K562 (cell line): ENCODE measurements around the gene SPATA33. TPM values are rescaled to one million over a fixed set of nuclear protein-coding genes. Genes with fewer than 3 reads are reported as not detected.

ENCODE experiments used
- ATAC-seq: fragments of 200-7000 bp; cut with Tn5 transposase; 3 replicates; pipeline ENCODE4 v1.9.1; 2020; ENCODE audit warnings: moderate library complexity
- BruUV-seq: library from RNA; stranded (reverse); fragments of 400-500 nt; replicated peaks from 2 replicates; lab custom pipeline; 2021; lab: Mats Ljungman, UMichigan
- CTCF ChIA-PET: fragments of 300-600 bp; formaldehyde crosslinking; extraction: SDS; loops from one replicate; lab custom pipeline; 2021; ENCODE audit warnings: low intra/inter-chr PET ratio; lab: Yijun Ruan, JAX
- POLR2A ChIA-PET: fragments of 300-600, 350-650 bp; sonication (Branson Sonifier 250); formaldehyde crosslinking; extraction: SDS; loops from one replicate; lab custom pipeline; 2021; ENCODE audit warnings: antibody characterized with exemption, inconsistent platforms; lab: Yijun Ruan, JAX
- DNase-seq, 4 experiments: peaks; one replicate each; pipeline versions ENCODE4 v3.0.0 to v3.0.0-alpha.2; 2011 to 2018; ENCODE audit warnings: low spot score in 3 of 4, mixed read lengths in 3 of 4; ENCODE audit errors: extremely low read depth in 1 of 4
- FAIRE-seq: peaks from 2 replicates; lab custom pipeline; 2011; peaks lifted over from hg19 to GRCh38; lab: Jason Lieb, UNC
- H2AFZ ChIP-seq: 2 replicates; pipeline ENCODE4 v1.6.0; 2011; ENCODE audit warnings: low read depth, low read length, control low read depth, inconsistent platforms
- H3K27ac ChIP-seq: fragments of 200-600 bp; 3 replicates; pipeline ENCODE4 v1.8.0; 2011; ENCODE audit warnings: low read depth, mild to moderate bottlenecking, control low read depth, inconsistent platforms, low read length, moderate library complexity, mixed read lengths; ENCODE audit errors: extremely low read depth
- H3K27me3 ChIP-seq, 2 experiments: fragments of 300-600 bp in 1 of 2; 2 replicates in 1 of 2; 3 replicates in 1 of 2; pipeline versions ENCODE4 v1.6.0 to v1.8.0; 2011; ENCODE audit warnings: inconsistent platforms in 2 of 2, low read length in 2 of 2, mild to moderate bottlenecking in 1 of 2, mixed read lengths in 1 of 2, moderate library complexity in 1 of 2; ENCODE audit not compliant: control insufficient read depth in 2 of 2, insufficient read depth in 2 of 2
- H3K36me3 ChIP-seq: fragments of 300-600 bp; 3 replicates; pipeline ENCODE4 v1.8.0; 2011; ENCODE audit warnings: mild to moderate bottlenecking, low read length, inconsistent platforms; ENCODE audit not compliant: control insufficient read depth, insufficient read depth
- H3K4me1 ChIP-seq, 2 experiments: fragments of 200-600 bp in 1 of 2; replicated peaks in 1 of 2; 2 replicates in 1 of 2; 3 replicates in 1 of 2; pipeline versions ENCODE4 v1.5.1 to v1.8.0; 2011; ENCODE audit warnings: inconsistent platforms in 2 of 2, low read length in 2 of 2, mild to moderate bottlenecking in 1 of 2, mixed read lengths in 1 of 2, moderate library complexity in 1 of 2; ENCODE audit not compliant: control insufficient read depth in 2 of 2, insufficient read depth in 2 of 2
- H3K4me2 ChIP-seq: 2 replicates; pipeline ENCODE4 v1.6.1; 2011; ENCODE audit warnings: low read length, control low read depth, inconsistent platforms, mixed read lengths; ENCODE audit not compliant: insufficient read depth
- H3K4me3 ChIP-seq: fragments of 200-600 bp; sonication (generic), shearing (Covaris generic); 2 replicates; pipeline ENCODE4 v1.5.1; 2016; ENCODE audit warnings: control low read depth, inconsistent platforms
- H3K79me2 ChIP-seq: fragments of 200-600 bp; 3 replicates; pipeline ENCODE4 v1.8.0; 2011; ENCODE audit warnings: low read length, inconsistent platforms; ENCODE audit not compliant: control insufficient read depth, insufficient read depth
- H3K9ac ChIP-seq, 2 experiments: 2 replicates each; pipeline versions ENCODE4 v1.6.0 to v1.6.1; 2011; ENCODE audit warnings: low read depth in 2 of 2, low read length in 2 of 2, control low read depth in 1 of 2, inconsistent platforms in 1 of 2, mild to moderate bottlenecking in 1 of 2, mixed read lengths in 1 of 2; ENCODE audit not compliant: insufficient read depth in 1 of 2
- H3K9me1 ChIP-seq: one replicate; pipeline ENCODE4 v1.6.0; 2011; ENCODE audit warnings: inconsistent platforms, mild to moderate bottlenecking, low read length, moderate library complexity; ENCODE audit not compliant: control insufficient read depth, insufficient read depth
- H3K9me3 ChIP-seq: replicated peaks from 2 replicates; pipeline ENCODE4 v1.5.1; 2011; ENCODE audit warnings: low read depth, low read length, inconsistent platforms; ENCODE audit not compliant: control insufficient read depth, insufficient read depth
- H4K20me1 ChIP-seq: replicated peaks from 2 replicates; pipeline ENCODE4 v1.6.1; 2011; ENCODE audit warnings: low read length, inconsistent platforms, mixed read lengths; ENCODE audit not compliant: control insufficient read depth, insufficient read depth
- CBFA2T2 ChIP-seq: fragments of 450-650 bp; conservative IDR thresholded peaks from 2 replicates; pipeline ENCODE4 v1.6.1; 2017; ENCODE audit warnings: mild to moderate bottlenecking
- CBFB ChIP-seq: sonication (generic); formaldehyde crosslinking; IDR thresholded peaks from 2 replicates; pipeline ENCODE4 v1.4.0; 2020; ENCODE audit warnings: mild to moderate bottlenecking, missing genetic modification reagents
- FOXK1 ChIP-seq: sonication (generic); formaldehyde crosslinking; IDR thresholded peaks from 2 replicates; pipeline ENCODE4 v1.8.0; 2022; ENCODE audit warnings: missing genetic modification reagents, mild to moderate bottlenecking, borderline replicate concordance
- HMG20A ChIP-seq: fragments of 450-650 bp; formaldehyde crosslinking; conservative IDR thresholded peaks from 2 replicates; pipeline ENCODE4 v1.4.0; 2020; ENCODE audit warnings: mild to moderate bottlenecking, mixed read lengths
- NR4A1 ChIP-seq, 2 experiments: fragments of 250-450 bp in 1 of 2; fragments of 450-650 bp in 1 of 2; sonication (Bioruptor Pico) in 1 of 2; IDR thresholded peaks; 2 replicates each; pipeline versions ENCODE4 v1.4.0 to v1.6.1; 2016 to 2020; ENCODE audit warnings: mild to moderate bottlenecking in 2 of 2, missing compliant biosample characterization in 1 of 2, missing genetic modification characterization in 1 of 2, moderate library complexity in 1 of 2
- PRMT5 ChIP-seq: sonication (generic); formaldehyde crosslinking; IDR thresholded peaks from 2 replicates; pipeline ENCODE4 v1.5.0; 2020; ENCODE audit warnings: missing genetic modification reagents
- RB1 ChIP-seq: fragments of 450-650 bp; IDR thresholded peaks from 2 replicates; pipeline ENCODE4 v1.6.1; 2017; ENCODE audit warnings: low read depth, mild to moderate bottlenecking
- U2AF2 ChIP-seq: fragments of 200-400 bp; formaldehyde crosslinking; optimal IDR thresholded peaks from 2 replicates; pipeline ENCODE3; 2017; ENCODE audit warnings: low read depth, mild to moderate bottlenecking, low read length
- ZBTB7A ChIP-seq: IDR thresholded peaks from 2 replicates; pipeline ENCODE4 v1.6.1; 2011; ENCODE audit warnings: low read depth, mild to moderate bottlenecking, low read length, moderate library complexity, borderline replicate concordance; ENCODE audit not compliant: control insufficient read depth
- ZFP30 ChIP-seq: fragments of 250-450 bp; sonication (Bioruptor Pico); IDR thresholded peaks from 2 replicates; pipeline ENCODE4 v1.8.0; 2022; ENCODE audit warnings: moderate library complexity, mild to moderate bottlenecking, inconsistent platforms, borderline replicate concordance
- ZMIZ1 ChIP-seq, 2 experiments: fragments of 150-350 bp in 1 of 2; IDR thresholded peaks; 2 replicates each; pipeline ENCODE4 v1.6.1; 2012 to 2016; ENCODE audit warnings: low read depth in 2 of 2, low read length in 2 of 2, mild to moderate bottlenecking in 1 of 2, moderate library complexity in 1 of 2
- WGBS: fragments of 100-300 bp; shearing (Covaris generic); methylation state at CpG from one replicate; pipeline ENCODE4 v1.1.6; 2016; ENCODE audit warnings: low coverage, mixed read lengths; ENCODE audit not compliant: insufficient coverage; ENCODE audit errors: missing lambda C conversion rate; 5-methylcytosine and 5-hydroxymethylcytosine counted together
- in situ Hi-C: fragments of 300-500 bp; cut with MboI; formaldehyde crosslinking; loops from 4 replicates; pipeline ENCODE4 v1.15.0; 2018; ENCODE audit warnings: inconsistent platforms, mixed read lengths
- intact Hi-C: fragments of 100-400 bp; cut with micrococcal nuclease; formaldehyde crosslinking; loops from 2 replicates; pipeline ENCODE4 v1.14.2; 2022
- polyA plus RNA-seq, 8 experiments: library from polyadenylated mRNA; depleted of rRNA in 4 of 8; stranded (reverse) in 5 of 8; unstranded in 3 of 8; fragments of >200 nt; fragmentation: Nextera tagmentation in 2 of 8; fragmentation: Illumina TruSeq in 1 of 8; extraction: Ambion mirVana in 2 of 8; extraction: Trizol in 1 of 8; gene quantifications; 2 replicates each; pipeline versions ENCODE4 v1.2.1 to v1.2.3, GENCODE V29; 2011 to 2014; ENCODE audit warnings: inconsistent platforms in 1 of 8, missing spikeins in 1 of 8
- total RNA-seq, 7 experiments: library from RNA; depleted of rRNA in 6 of 7; stranded (reverse); fragments of >200 nt in 6 of 7; fragmentation: Illumina TruSeq in 2 of 7; extraction: Trizol in 2 of 7; gene quantifications; 2 replicates each; pipeline versions ENCODE4 v1.2.1 to v1.2.3, GENCODE V29; 2011 to 2021; ENCODE audit warnings: low replicate concordance in 1 of 7
- TF ChIP-seq, protein P1 (sequence below): fragments of 250-450 bp; sonication (Bioruptor Pico); IDR thresholded peaks from 2 replicates; pipeline ENCODE4 v1.5.0; 2021; ENCODE audit warnings: mild to moderate bottlenecking, borderline replicate concordance

The SPATA33 gene
- total and polyA plus RNA-seq, 9 of the 15 experiments (the other 6 are each of a cell fraction or from before 2014, with no cell fraction given): 4.0 to 20.0 (median 11.8) TPM

GRCh38 chr16:89668790-89669158 is 11.1 kb downstream of the SPATA33 start:
- ChIA-PET CTCF (no interaction called here), POLR2A (interaction anchor here (1.0 to 1.5 kb wide), 2 partner anchors 10 to 18 kb away, joined by 3 to 6 read pairs; partner anchors contain the start of gene CDK10)
- Histone ChIP-seq H3K4me3 (no peak overlapping the region), H3K79me2 (no peaks in the 10 kb centered on the region), H3K9me3 (no peaks in the 10 kb centered on the region), H3K27me3 (no peaks in the 10 kb centered on the region)
- no peak for FAIRE-seq
- no TSS peak for BruUV-seq
- intact Hi-C loops: no loop called here
- in situ Hi-C loops: no loop called here
- TF ChIP-seq PRMT5 (CRISPR knock-in tag): no peak
- TF ChIP-seq ZMIZ1 (IDR thresholded peaks at IDR 0.05; ENCODE audit: low read depth in 2 of 2, low read length in 2 of 2): no peak
- no peak for TF ChIP-seq ZBTB7A
- no peak for TF ChIP-seq ZFP30 (CRISPR knock-in tag)
- no peak for TF ChIP-seq NR4A1 (CRISPR knock-in tag; IDR thresholded peaks at IDR 0.05)
- TF ChIP-seq NR4A1 (tag; IDR thresholded peaks at IDR 0.05): no peak
- TF ChIP-seq RB1: no peak
- no peak for TF ChIP-seq CBFB (CRISPR knock-in tag)
- TF ChIP-seq FOXK1 (CRISPR knock-in tag): no peak
- no peak for TF ChIP-seq U2AF2
- TF ChIP-seq, protein P1, sequence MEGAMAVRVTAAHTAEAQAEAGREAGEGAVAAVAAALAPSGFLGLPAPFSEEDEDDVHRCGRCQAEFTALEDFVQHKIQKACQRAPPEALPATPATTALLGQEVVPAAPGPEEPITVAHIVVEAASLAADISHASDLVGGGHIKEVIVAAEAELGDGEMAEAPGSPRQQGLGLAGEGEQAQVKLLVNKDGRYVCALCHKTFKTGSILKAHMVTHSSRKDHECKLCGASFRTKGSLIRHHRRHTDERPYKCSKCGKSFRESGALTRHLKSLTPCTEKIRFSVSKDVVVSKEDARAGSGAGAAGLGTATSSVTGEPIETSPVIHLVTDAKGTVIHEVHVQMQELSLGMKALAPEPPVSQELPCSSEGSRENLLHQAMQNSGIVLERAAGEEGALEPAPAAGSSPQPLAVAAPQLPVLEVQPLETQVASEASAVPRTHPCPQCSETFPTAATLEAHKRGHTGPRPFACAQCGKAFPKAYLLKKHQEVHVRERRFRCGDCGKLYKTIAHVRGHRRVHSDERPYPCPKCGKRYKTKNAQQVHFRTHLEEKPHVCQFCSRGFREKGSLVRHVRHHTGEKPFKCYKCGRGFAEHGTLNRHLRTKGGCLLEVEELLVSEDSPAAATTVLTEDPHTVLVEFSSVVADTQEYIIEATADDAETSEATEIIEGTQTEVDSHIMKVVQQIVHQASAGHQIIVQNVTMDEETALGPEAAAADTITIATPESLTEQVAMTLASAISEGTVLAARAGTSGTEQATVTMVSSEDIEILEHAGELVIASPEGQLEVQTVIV (CRISPR knock-in tag): no peak
- TF ChIP-seq CBFA2T2: no peak
- TF ChIP-seq HMG20A (CRISPR knock-in tag): no peak
- TF ChIP-seq, all 486 proteins: peak for 0
- Histone ChIP-seq H3K4me2 (no peak overlapping the region), H3K27ac (no peak overlapping the region), H3K9me1 (no peaks in the 10 kb centered on the region), H2AFZ (no peak overlapping the region), H4K20me1 (no peaks in the 10 kb centered on the region), H3K4me1 (peaks cover 3 to 19% of the 10 kb centered on the region in 2 experiments; a peak in 3 of 5 replicates), H3K36me3 (peaks cover 7% of the 10 kb centered on the region; the same call in 1 of the 3 replicates), H3K9ac (no peak overlapping the region)
- ATAC-seq (no peak), DNase-seq (no peak)
- 53% methylated on average over 5 of the region's 5 CpGs for WGBS
